Effector memory CD8-positive, alpha-beta T cell (primary cell): ENCODE data around the gene NTRK1.

Experiments used
- ATAC-seq: fragments of 150-1000 bp; cut with Tn5 transposase; replicated peaks from 2 replicates; pipeline ENCODE4 v1.10.0; 2021; ENCODE audit warnings: mild to moderate bottlenecking, moderate library complexity
- DNase-seq, 3 experiments: peaks; one replicate each; pipeline ENCODE4 v3.0.0; 2021
- H3K27ac Mint-ChIP-seq, 2 donors: one replicate each; pipeline ENCODE4 v1.8.0; 2022; ENCODE audit warnings: mild to moderate bottlenecking in 2 of 2, mixed read lengths in 2 of 2, moderate library complexity in 2 of 2
- H3K27me3 Mint-ChIP-seq, 2 donors: one replicate each; pipeline ENCODE4 v1.8.0; 2022; ENCODE audit warnings: mixed read lengths in 2 of 2
- H3K36me3 Mint-ChIP-seq: one replicate; pipeline ENCODE4 v1.8.0; 2022; ENCODE audit warnings: mild to moderate bottlenecking, moderate library complexity, mixed read lengths; ENCODE audit not compliant: insufficient read depth
- H3K4me1 Mint-ChIP-seq, 2 donors: one replicate each; pipeline ENCODE4 v1.8.0; 2022; ENCODE audit warnings: low read depth in 2 of 2, mixed read lengths in 2 of 2
- H3K4me3 Mint-ChIP-seq, 2 donors: one replicate each; pipeline ENCODE4 v1.8.0; 2022; ENCODE audit warnings: mild to moderate bottlenecking in 2 of 2, mixed read lengths in 2 of 2, moderate library complexity in 2 of 2
- H3K9me3 Mint-ChIP-seq, 2 donors: one replicate each; pipeline ENCODE4 v1.8.0; 2022; ENCODE audit warnings: mixed read lengths in 2 of 2

The NTRK1 gene

GRCh38 chr1:156823210-156823790 lies 37.4 kb upstream of the NTRK1 start:
- Mint-ChIP-seq H3K36me3 (peaks cover 7% of the 10 kb centered on the region), H3K27me3 (no peaks in the 10 kb centered on the region), H3K27ac (peak overlapping the region in 1 of 2 donors; percentile 8)

GRCh38 chr1:156826630-156827029 lies 34.0 kb upstream of the NTRK1 start:
- DNase-seq: no peak
- H3K4me1 Mint-ChIP-seq: peaks cover 0 to 6% of the 10 kb centered on the region in 2 donors
- H3K27me3 Mint-ChIP-seq: peaks cover 12 to 28% of the 10 kb centered on the region in 2 donors
- H3K4me3 Mint-ChIP-seq: no peak overlapping the region
- H3K36me3 Mint-ChIP-seq: peaks cover 7% of the 10 kb centered on the region
- no peak overlapping the region for H3K27ac Mint-ChIP-seq
- H3K9me3 Mint-ChIP-seq: no peaks in the 10 kb centered on the region
- no peak for ATAC-seq

More at GRCh38 chr1:156823210-156823790, 37.4 kb upstream of the NTRK1 start:
- ATAC-seq (no peak), DNase-seq (no peak)
- H3K4me3 Mint-ChIP-seq: no peak overlapping the region
- peaks cover 1 to 6% of the 10 kb centered on the region in 2 donors for H3K4me1 Mint-ChIP-seq
- no peaks in the 10 kb centered on the region for H3K9me3 Mint-ChIP-seq

GRCh38 chr1:156828400-156829124 lies 32.1 kb upstream of the NTRK1 start:
- H3K4me3 Mint-ChIP-seq: no peak overlapping the region
- H3K27ac Mint-ChIP-seq: peak overlapping the region in 1 of 2 donors; percentile 44
- ATAC-seq (no peak), DNase-seq (no peak)
- peaks cover 12 to 39% of the 10 kb centered on the region in 2 donors for H3K27me3 Mint-ChIP-seq
- H3K36me3 Mint-ChIP-seq: peaks cover 7% of the 10 kb centered on the region
- H3K9me3 Mint-ChIP-seq: no peaks in the 10 kb centered on the region
- H3K4me1 Mint-ChIP-seq: peaks cover 0 to 5% of the 10 kb centered on the region in 2 donors

GRCh38 chr1:156832434-156832833 lies 28.2 kb upstream of the NTRK1 start:
- H3K27me3 Mint-ChIP-seq: peaks cover 17 to 73% of the 10 kb centered on the region in 2 donors
- no peak overlapping the region for H3K27ac Mint-ChIP-seq
- peaks cover 9 to 26% of the 10 kb centered on the region in 2 donors for H3K4me1 Mint-ChIP-seq

GRCh38 chr1:156833603-156834002 lies 27.1 kb upstream of the NTRK1 start:
- Mint-ChIP-seq H3K9me3 (no peaks in the 10 kb centered on the region), H3K4me1 (peaks cover 9 to 27% of the 10 kb centered on the region in 2 donors), H3K4me3 (no peak overlapping the region), H3K27ac (peak overlapping the region in 1 of 2 donors; percentile 57), H3K36me3 (no peaks in the 10 kb centered on the region), H3K27me3 (peaks cover 18 to 72% of the 10 kb centered on the region in 2 donors)
- ATAC-seq (peak; percentile 57), DNase-seq (no peak)

More at GRCh38 chr1:156832434-156832833, 28.2 kb upstream of the NTRK1 start:
- H3K4me3 Mint-ChIP-seq: no peak overlapping the region
- H3K36me3 Mint-ChIP-seq: no peaks in the 10 kb centered on the region
- no peak for DNase-seq
- no peak for ATAC-seq
- no peaks in the 10 kb centered on the region for H3K9me3 Mint-ChIP-seq

GRCh38 chr1:156834322-156834721 lies 26.3 kb upstream of the NTRK1 start:
- Mint-ChIP-seq H3K4me3 (no peak overlapping the region), H3K36me3 (peaks cover under 1% of the 10 kb centered on the region), H3K27ac (peak overlapping the region in 1 of 2 donors; percentile 57), H3K9me3 (no peaks in the 10 kb centered on the region), H3K4me1 (peaks cover 15 to 32% of the 10 kb centered on the region in 2 donors), H3K27me3 (peaks cover 18 to 72% of the 10 kb centered on the region in 2 donors)
- DNase-seq: no peak
- no peak for ATAC-seq

- H3K9me3 Mint-ChIP-seq: no peaks in the 10 kb centered on the region
- peaks cover 15 to 32% of the 10 kb centered on the region in 2 donors for H3K4me1 Mint-ChIP-seq
- H3K27me3 Mint-ChIP-seq: peaks cover 28 to 78% of the 10 kb centered on the region in 2 donors
- H3K36me3 Mint-ChIP-seq: peaks cover 3% of the 10 kb centered on the region
- ATAC-seq: peak; percentile 80
- peak in 1 of 3 experiments; percentile 31 for DNase-seq
- peak overlapping the region; percentile 88 for H3K27ac Mint-ChIP-seq
- H3K4me3 Mint-ChIP-seq: peak overlapping the region; percentile 4 to 28
Measured at GRCh38 chr1:156836041-156836654, 24.5 kb upstream of the NTRK1 start.

- ATAC-seq (no peak), DNase-seq (no peak)
- H3K27me3 Mint-ChIP-seq: peaks cover 26 to 78% of the 10 kb centered on the region in 2 donors
- peak overlapping the region in 1 of 2 donors; percentile 15 for H3K27ac Mint-ChIP-seq
- peaks cover 15 to 32% of the 10 kb centered on the region in 2 donors for H3K4me1 Mint-ChIP-seq
- H3K9me3 Mint-ChIP-seq: no peaks in the 10 kb centered on the region
- H3K4me3 Mint-ChIP-seq: no peak overlapping the region
- H3K36me3 Mint-ChIP-seq: peaks cover 3% of the 10 kb centered on the region
Measured at GRCh38 chr1:156836892-156837291, 23.8 kb upstream of the NTRK1 start.

- Mint-ChIP-seq H3K27ac (peak overlapping the region in 1 of 2 donors; percentile 56), H3K4me1 (peaks cover 16 to 26% of the 10 kb centered on the region in 2 donors), H3K36me3 (peaks cover 3% of the 10 kb centered on the region), H3K27me3 (peaks cover 42 to 86% of the 10 kb centered on the region in 2 donors), H3K4me3 (no peak overlapping the region), H3K9me3 (no peaks in the 10 kb centered on the region)
- ATAC-seq (peak; percentile 62), DNase-seq (peak; percentile 47 to 61 (median 49))
Measured at GRCh38 chr1:156838972-156839371, 21.7 kb upstream of the NTRK1 start.

GRCh38 chr1:156839426-156840109 lies 21.1 kb upstream of the NTRK1 start:
- no peak overlapping the region for H3K4me3 Mint-ChIP-seq
- peaks cover 18 to 25% of the 10 kb centered on the region in 2 donors for H3K4me1 Mint-ChIP-seq
- no peaks in the 10 kb centered on the region for H3K9me3 Mint-ChIP-seq
- H3K36me3 Mint-ChIP-seq: peaks cover 3% of the 10 kb centered on the region
- ATAC-seq: no peak
- peaks cover 44 to 86% of the 10 kb centered on the region in 2 donors for H3K27me3 Mint-ChIP-seq
- H3K27ac Mint-ChIP-seq: no peak overlapping the region
- no peak for DNase-seq

- Mint-ChIP-seq H3K27ac (no peak overlapping the region), H3K4me3 (no peak overlapping the region), H3K4me1 (peaks cover 22 to 25% of the 10 kb centered on the region in 2 donors), H3K9me3 (no peaks in the 10 kb centered on the region), H3K36me3 (peaks cover 3% of the 10 kb centered on the region), H3K27me3 (peaks cover 48 to 90% of the 10 kb centered on the region in 2 donors)
- DNase-seq: no peak
- no peak for ATAC-seq
Measured at GRCh38 chr1:156840186-156840897, 20.3 kb upstream of the NTRK1 start.

- H3K4me3 Mint-ChIP-seq: no peak overlapping the region
- DNase-seq (no peak), ATAC-seq (no peak)
- H3K4me1 Mint-ChIP-seq: peaks cover 22 to 23% of the 10 kb centered on the region in 2 donors
- H3K27me3 Mint-ChIP-seq: peaks cover 53 to 91% of the 10 kb centered on the region in 2 donors
- H3K36me3 Mint-ChIP-seq: peaks cover 3% of the 10 kb centered on the region
- no peak overlapping the region for H3K27ac Mint-ChIP-seq
- no peaks in the 10 kb centered on the region for H3K9me3 Mint-ChIP-seq
Measured at GRCh38 chr1:156840898-156841279, 19.8 kb upstream of the NTRK1 start.
